Activated CD4-positive, alpha-beta T cell treated with anti-CD3 and anti-CD28 coated beads, Interleukin-2, amount 50 U/mL, for 1 hour (primary cell): ENCODE results near the gene NDFIP2.

Source experiments
- DNase-seq: peaks from one replicate; pipeline ENCODE4 v3.0.0-alpha.2; 2020

The NDFIP2 gene

DNA sequence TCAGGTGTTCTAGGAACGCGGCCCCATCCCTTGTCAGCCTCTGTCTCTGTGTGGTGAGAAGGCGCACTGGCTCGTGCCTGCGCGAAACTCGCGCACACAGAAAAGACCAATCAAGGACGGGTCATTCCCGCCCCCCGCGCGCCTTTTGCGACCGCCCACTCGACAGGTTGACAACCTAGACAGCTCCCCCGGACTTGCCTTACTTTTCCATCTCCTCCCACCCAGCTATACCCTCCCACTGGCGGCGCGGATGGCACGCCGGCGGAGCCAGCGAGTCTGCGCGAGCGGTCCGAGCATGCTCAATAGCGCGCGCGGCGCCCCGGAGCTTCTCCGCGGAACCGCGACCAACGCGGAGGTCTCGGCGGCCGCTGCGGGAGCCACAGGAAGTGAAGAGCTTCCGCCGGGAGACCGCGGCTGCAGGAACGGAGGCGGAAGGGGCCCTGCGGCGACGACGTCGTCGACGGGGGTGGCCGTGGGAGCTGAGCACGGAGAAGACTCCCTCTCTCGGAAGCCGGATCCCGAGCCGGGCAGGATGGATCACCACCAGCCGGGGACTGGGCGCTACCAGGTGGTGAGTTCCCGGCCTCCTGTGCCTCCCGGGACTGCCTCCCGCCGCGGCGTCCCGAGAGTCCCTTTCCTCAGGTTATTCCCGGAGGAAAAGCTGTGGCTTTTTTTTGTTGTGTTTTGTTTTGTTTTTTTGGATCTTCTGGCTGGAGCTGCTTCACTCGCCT, at the start of gene NDFIP2:
NDFIP2 (plus strand) TSS at position 202 of the 731 bp plus-strand sequence; CDS start at position 251, 49 bp downstream.
- peak; percentile 79 for DNase-seq

DNA sequence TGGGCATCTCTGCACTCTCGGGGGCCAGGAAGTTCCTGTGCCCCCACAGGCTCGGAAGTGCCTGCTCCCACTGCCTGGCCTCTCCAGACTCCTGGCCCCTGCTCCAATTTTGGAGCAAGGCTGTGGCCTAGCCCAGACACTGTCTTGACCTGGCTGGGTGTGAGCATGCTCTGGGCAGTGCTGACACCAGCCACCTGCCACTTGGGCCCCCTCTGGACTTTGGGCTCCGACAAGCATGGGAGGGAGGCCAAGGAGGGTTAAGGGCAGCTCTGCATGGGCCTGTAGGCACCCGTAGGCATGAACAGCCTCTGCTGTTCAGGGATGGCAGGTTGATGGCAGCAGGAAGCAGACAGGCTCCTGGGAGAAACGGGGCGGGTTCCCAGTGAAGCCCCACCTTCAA, 48.9 kb upstream of the NDFIP2 start:
- no peak for DNase-seq

GRCh38 chr13:79432992-79433391, 48.0 kb upstream of the NDFIP2 start:
- DNase-seq, result no peak

- no peak for DNase-seq
Observed at GRCh38 chr13:79434556-79434955, 46.4 kb upstream of the NDFIP2 start.

DNA sequence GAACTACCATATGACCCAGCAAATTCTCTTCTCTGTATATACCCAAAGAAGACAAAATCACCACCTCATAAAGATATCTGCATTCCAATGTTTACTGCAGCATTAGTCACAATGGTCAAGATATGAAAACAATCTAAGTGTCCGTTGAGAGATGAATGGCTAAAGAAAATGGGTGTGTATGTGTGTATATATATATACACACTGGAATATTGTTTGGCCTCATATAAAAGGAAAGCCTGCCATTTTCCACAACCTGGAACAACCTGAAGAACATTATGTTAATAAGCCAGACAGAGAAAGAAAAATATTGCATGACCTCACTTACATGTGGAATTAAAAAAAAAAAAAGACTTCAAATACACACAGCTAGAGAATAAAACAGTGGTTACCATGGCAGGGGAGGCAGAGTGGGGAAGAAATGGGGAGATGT, 45.4 kb upstream of the NDFIP2 start:
- no peak for DNase-seq

DNA sequence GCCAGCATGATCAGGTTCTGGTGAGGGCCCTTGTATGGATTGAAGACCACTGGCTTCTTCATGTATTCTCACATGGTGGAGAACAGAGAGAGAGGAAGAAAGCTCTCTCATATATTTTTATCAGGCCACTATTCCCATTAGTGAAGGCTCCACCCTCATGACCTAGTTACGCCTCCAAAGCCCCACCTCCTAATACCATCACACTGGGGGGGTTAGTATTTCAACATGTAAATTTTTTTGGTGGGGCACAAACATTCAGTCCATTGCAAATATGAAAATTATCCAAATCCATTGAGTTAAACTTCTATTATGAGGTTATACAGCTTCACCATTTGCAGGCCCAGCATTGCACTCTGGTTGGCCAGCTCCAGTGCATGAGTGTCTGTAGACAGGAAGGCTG, 41.7 kb upstream of the NDFIP2 start:
- no peak for DNase-seq

DNA sequence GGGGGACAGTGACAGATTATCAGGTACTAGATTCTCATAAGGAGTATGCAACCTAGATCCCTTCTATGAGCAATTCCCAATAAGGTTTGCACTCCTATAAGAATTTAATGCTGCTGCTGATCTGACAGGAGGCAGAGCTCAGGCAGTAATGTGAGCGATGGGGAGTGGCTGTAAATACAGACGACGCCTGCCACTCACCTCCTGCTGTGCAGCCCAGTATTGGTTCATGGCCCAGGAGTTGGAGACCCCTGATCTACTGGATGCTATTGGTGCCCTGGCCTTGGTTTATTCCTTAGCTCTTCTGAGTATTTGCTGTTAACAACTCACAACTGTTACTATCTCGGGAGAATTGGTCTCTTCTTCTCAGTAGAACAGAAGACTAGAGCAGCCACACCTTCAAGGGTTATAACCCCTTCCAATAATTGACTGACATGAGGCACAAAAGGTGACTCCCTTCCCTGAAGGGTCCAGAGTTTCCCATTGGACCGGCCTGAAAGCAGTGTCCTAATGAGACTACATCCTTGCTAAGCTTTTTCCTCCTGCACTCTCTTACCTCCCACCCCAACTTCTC, 39.9 kb upstream of the NDFIP2 start:
- DNase-seq, result no peak

DNA sequence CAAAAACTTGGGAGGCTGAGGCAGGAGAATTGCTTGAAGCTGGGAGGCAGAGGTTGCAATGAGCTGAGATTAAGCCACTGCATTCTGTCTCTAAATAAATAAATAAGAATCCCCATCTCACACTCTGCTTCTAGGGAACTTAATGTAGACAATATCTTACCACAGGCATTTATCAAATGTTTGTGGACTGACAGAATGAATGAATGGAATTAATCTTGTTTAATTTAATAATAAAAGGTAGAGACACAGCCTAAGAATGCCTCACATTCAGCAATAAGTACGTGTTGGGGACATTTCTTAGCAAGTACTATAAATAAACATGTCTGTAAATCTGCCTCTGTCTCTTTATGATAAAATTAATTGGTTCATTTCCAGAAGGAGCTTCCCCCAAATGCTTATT, 38.7 kb upstream of the NDFIP2 start:
- DNase-seq, result no peak

DNA sequence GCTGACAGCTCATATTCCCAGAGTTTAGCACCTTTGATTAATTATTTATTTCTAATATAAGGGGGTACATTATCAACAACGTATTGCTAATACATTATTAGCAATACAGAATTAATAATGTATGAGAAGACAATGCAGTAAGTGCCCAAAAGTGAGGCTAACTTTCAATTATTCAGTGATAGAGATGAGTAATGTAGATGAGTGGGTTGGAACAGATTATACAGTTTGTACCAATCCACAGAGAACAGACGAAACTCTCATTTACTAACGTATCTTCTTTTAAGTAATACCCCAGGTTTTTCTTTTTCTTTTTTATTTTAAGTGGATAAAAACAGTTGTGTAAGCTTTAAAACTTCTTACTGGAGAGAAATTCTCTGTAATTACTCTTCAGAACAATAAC, 38.2 kb upstream of the NDFIP2 start:
- no peak for DNase-seq

GRCh38 chr13:79445968-79446645, 34.8 kb upstream of the NDFIP2 start:
- DNase-seq, result no peak

DNA sequence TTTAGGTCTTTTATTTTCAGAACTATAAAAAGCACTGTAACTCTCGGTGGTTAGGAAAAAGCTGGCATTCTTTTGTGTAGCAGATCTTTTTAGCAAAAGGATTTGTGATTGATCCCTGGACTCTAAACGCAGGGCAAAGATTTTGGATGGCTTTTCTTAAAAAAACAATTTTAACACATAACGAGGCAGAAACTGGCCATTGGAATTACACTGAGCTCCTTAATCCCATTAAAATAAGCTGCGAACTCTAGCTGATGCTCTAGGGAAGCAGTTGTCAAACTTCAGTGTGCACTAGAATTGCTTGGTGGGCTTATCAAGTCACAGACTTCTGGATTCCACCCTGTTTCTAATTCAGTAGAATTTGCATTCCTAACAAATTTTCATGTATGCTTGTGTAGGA, 33.8 kb upstream of the NDFIP2 start:
- no peak for DNase-seq

- no peak for DNase-seq
Observed at GRCh38 chr13:79447741-79448140, 33.2 kb upstream of the NDFIP2 start.

DNA sequence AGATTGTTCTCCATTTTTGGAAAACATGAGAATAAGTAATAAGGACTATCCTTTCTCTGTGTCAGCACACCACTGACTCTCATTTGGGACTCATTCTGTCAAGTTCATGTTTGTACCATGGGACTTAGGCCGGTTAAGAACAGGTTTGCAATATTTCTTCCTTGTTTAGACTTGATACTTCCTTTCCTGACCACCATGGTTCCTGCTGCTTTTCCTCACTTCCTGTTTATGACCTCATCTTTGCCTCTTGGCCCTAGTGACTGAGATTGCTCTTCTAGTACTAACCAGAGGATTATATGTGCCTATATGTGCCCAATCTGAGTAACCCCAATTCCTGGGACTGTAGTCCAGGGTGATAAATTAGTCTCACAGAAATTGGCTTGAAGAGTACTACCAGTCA, 32.5 kb upstream of the NDFIP2 start:
- no peak for DNase-seq

GRCh38 chr13:79450110-79450509, 30.8 kb upstream of the NDFIP2 start:
- DNase-seq, result no peak

GRCh38 chr13:79451500-79451962, 29.4 kb upstream of the NDFIP2 start:
- peak; percentile 76 for DNase-seq

DNA sequence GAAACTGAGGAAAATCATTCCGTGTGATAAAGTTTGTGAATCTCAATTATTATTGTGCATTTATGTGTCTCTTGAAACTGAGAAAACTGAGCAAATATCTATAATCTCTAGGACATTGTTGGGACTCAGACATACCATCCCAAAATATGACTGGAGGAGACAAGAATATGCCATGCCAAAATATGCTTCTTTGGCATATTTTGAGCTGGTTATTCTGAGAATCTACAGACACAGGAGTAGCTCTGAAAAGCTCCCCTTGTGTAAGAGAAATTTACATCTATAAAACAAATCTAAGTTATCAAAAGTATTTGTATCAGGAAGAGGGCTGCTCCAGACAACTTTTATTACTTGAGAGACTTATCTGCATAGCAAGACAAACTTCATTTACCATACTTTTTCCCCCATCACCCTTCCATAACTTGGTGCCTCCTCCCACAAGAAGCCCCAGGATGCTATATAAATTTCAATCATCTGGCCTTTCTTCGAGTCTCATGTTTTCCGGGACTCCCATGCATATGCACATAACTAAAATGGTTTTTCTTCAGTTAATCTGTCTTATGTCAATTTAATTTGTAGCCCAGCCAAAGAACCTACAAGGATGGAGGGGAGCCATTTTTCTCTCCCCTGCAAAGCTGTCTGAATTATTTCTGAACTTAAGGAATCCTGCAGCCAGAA, 28.6 kb upstream of the NDFIP2 start:
- no peak for DNase-seq

GRCh38 chr13:79455331-79455730, 25.6 kb upstream of the NDFIP2 start:
- DNase-seq, result no peak

DNA sequence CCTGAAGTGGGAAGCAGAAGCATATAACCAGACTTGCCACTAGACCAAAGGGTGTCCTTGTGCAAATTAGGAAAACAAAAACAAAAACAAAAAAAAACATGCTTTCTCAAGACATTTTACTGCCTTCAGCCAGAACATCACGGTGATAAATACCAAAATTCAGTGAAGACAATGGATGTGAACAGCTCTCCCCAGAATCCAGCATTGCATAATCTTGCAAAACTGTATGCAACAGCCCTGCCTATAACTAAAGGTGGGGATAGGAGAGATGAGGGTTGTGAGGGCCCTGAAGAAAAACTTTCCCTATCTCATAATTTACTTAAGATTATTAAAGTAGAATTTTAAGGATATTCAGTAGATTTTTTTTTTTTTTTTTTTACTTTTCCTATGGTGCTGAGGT, 24.9 kb upstream of the NDFIP2 start:
- DNase-seq, result no peak

- DNase-seq, result no peak
Observed at GRCh38 chr13:79456656-79457365, 24.1 kb upstream of the NDFIP2 start.

GRCh38 chr13:79457390-79457789, 23.6 kb upstream of the NDFIP2 start:
- DNase-seq, result no peak

GRCh38 chr13:79457948-79458347, 23.0 kb upstream of the NDFIP2 start:
- DNase-seq, result no peak

- DNase-seq, result no peak
Observed at GRCh38 chr13:79458436-79458835, 22.5 kb upstream of the NDFIP2 start.

GRCh38 chr13:79459906-79460305, 21.0 kb upstream of the NDFIP2 start:
- no peak for DNase-seq
